HepG2 (cell line): ENCODE measurements around the gene COL5A1. TPM values are rescaled to one million over a fixed set of nuclear protein-coding genes. Genes with fewer than 3 reads are reported as not detected.
"Not testable (repeated sequence)": the region's sequence is repeated elsewhere in the genome, so short reads cannot be mapped to it uniquely, and the experiment has no call there.

Experiments used
- ATAC-seq: fragments of 200-7000 bp; cut with Tn5 transposase; 3 replicates; pipeline ENCODE4 v1.9.1; 2020; ENCODE audit warnings: mild to moderate bottlenecking, moderate library complexity
- BruUV-seq: library from RNA; stranded (reverse); fragments of 400-500 nt; replicated peaks from 2 replicates; lab custom pipeline; 2021; lab: Mats Ljungman, UMichigan
- CTCF ChIA-PET: fragments of 300-600 bp; formaldehyde crosslinking; extraction: SDS; loops from one replicate; lab custom pipeline; 2021; ENCODE audit warnings: low total read pairs, inconsistent platforms, low intra/inter-chr PET ratio; lab: Yijun Ruan, JAX
- POLR2A ChIA-PET: fragments of 350-600 bp; sonication (Branson Sonifier 250); formaldehyde crosslinking; loops from one replicate; lab custom pipeline; 2020; ENCODE audit warnings: antibody characterized with exemption, inconsistent platforms; lab: Yijun Ruan, JAX
- DNase-seq: peaks from one replicate; pipeline ENCODE4 v3.0.0-alpha.2; 2015; ENCODE audit warnings: low spot score
- FAIRE-seq: peaks from 3 replicates; lab custom pipeline; 2011; peaks lifted over from hg19 to GRCh38; lab: Jason Lieb, UNC
- H2AFZ ChIP-seq: one replicate; pipeline ENCODE4 v1.6.1; 2011; ENCODE audit warnings: low read length, inconsistent platforms
- H3K27ac ChIP-seq: fragments of 300-600 bp; 3 replicates; pipeline ENCODE4 v1.8.0; 2011; ENCODE audit warnings: mixed run types, mild to moderate bottlenecking, mixed read lengths, low read length, inconsistent platforms; ENCODE audit not compliant: insufficient read depth; ENCODE audit errors: extremely low read length
- H3K27me3 ChIP-seq, 2 experiments: fragments of 200-600 bp in 1 of 2; 2 replicates in 1 of 2; 3 replicates in 1 of 2; pipeline versions ENCODE4 v1.6.0 to v1.8.0; 2011; ENCODE audit warnings: low read length in 2 of 2, mild to moderate bottlenecking in 2 of 2, moderate library complexity in 2 of 2, inconsistent platforms in 1 of 2; ENCODE audit not compliant: insufficient read depth in 2 of 2, control insufficient read depth in 1 of 2
- H3K36me3 ChIP-seq, 2 experiments: fragments of 200-600 bp in 1 of 2; replicated peaks in 1 of 2; 2 replicates in 1 of 2; 3 replicates in 1 of 2; pipeline versions ENCODE4 v1.5.1 to v1.8.0; 2011; ENCODE audit warnings: low read length in 2 of 2, inconsistent platforms in 1 of 2; ENCODE audit not compliant: insufficient read depth in 2 of 2, control insufficient read depth in 1 of 2
- H3K4me1 ChIP-seq: 2 replicates; pipeline ENCODE4 v1.5.1; 2012; ENCODE audit warnings: low read length, inconsistent platforms; ENCODE audit not compliant: insufficient read depth
- H3K4me2 ChIP-seq: 2 replicates; pipeline ENCODE4 v1.6.0; 2011; ENCODE audit warnings: low read depth, low read length, inconsistent platforms
- H3K4me3 ChIP-seq, 3 experiments: fragments of 200-600 bp in 1 of 3; sonication (generic), shearing (Covaris generic) in 1 of 3; replicated peaks in 1 of 3; 2 replicates each; pipeline ENCODE4 v1.5.1; 2011 to 2016; ENCODE audit warnings: low read length in 3 of 3, inconsistent platforms in 2 of 3, low read depth in 2 of 3, mild to moderate bottlenecking in 2 of 3, control low read depth in 1 of 3, mixed read lengths in 1 of 3; ENCODE audit not compliant: insufficient read depth in 1 of 3
- H3K79me2 ChIP-seq: one replicate; pipeline ENCODE4 v1.6.1; 2011; ENCODE audit warnings: low read length, inconsistent platforms; ENCODE audit not compliant: insufficient read depth
- H3K9ac ChIP-seq: 2 replicates; pipeline ENCODE4 v1.6.0; 2011; ENCODE audit warnings: mild to moderate bottlenecking, low read depth, low read length, inconsistent platforms; ENCODE audit not compliant: insufficient read depth
- H3K9me3 ChIP-seq: 2 replicates; pipeline ENCODE4 v1.5.1; 2012; ENCODE audit warnings: mild to moderate bottlenecking, low read length
- H4K20me1 ChIP-seq: 2 replicates; pipeline ENCODE4 v1.6.0; 2011; ENCODE audit warnings: inconsistent platforms, mild to moderate bottlenecking, low read length, moderate library complexity; ENCODE audit not compliant: insufficient read depth
- MBD4 ChIP-seq: IDR thresholded peaks from 2 replicates; pipeline ENCODE4 v1.6.1; 2012; ENCODE audit warnings: low read length, inconsistent platforms, borderline replicate concordance
- YEATS4 ChIP-seq: sonication (generic); formaldehyde crosslinking; IDR thresholded peaks from 2 replicates; pipeline ENCODE4 v1.4.0; 2020; ENCODE audit warnings: missing genetic modification reagents, borderline replicate concordance
- ZNF550 ChIP-seq: sonication (generic); formaldehyde crosslinking; IDR thresholded peaks from 2 replicates; pipeline ENCODE4 v1.4.0; 2020; ENCODE audit warnings: mild to moderate bottlenecking, missing genetic modification reagents, borderline replicate concordance
- ZNF616 ChIP-seq: sonication (generic); formaldehyde crosslinking; IDR thresholded peaks from 2 replicates; pipeline ENCODE4 v1.5.0; 2020; ENCODE audit warnings: low read depth, mild to moderate bottlenecking, missing genetic modification reagents
- WGBS: methylation state at CpG from one replicate; pipeline ENCODE4 v1.1.6; 2017; ENCODE audit warnings: low lambda C conversion rate; 5-methylcytosine and 5-hydroxymethylcytosine counted together
- in situ Hi-C: cut with HindIII; loops from 2 replicates; pipeline ENCODE4 v1.10.0; 2017; ENCODE audit warnings: low pct_unique_long_range_greater_than_20kb; ENCODE audit not compliant: extremely low pct_ligation_motif_present
- intact Hi-C: fragments of 100-400 bp; cut with micrococcal nuclease; formaldehyde crosslinking; loops from one replicate; pipeline ENCODE4 v1.10.0; 2022; ENCODE audit not compliant: unreplicated experiment
- polyA plus RNA-seq, 8 experiments: library from polyadenylated mRNA; depleted of rRNA in 3 of 8; stranded (reverse) in 7 of 8; unstranded in 1 of 8; fragments of >200 nt; fragmentation: Illumina TruSeq in 4 of 8; extraction: Trizol in 4 of 8; gene quantifications; 2 replicates each; pipeline versions ENCODE4 v1.2.1 to v1.2.3, GENCODE V29; 2011 to 2016; ENCODE audit warnings: low read depth in 4 of 8, missing spikeins in 1 of 8, mixed read lengths in 1 of 8; ENCODE audit not compliant: insufficient read depth in 1 of 8
- total RNA-seq, 5 experiments: library from RNA; depleted of rRNA; stranded (reverse); fragments of >200 nt; fragmentation: Illumina TruSeq; extraction: Trizol; gene quantifications; 2 replicates each; pipeline ENCODE4 v1.2.3, GENCODE V29; 2016; ENCODE audit warnings: low read depth in 1 of 5
- TF ChIP-seq, protein P1 (sequence below): sonication (generic); formaldehyde crosslinking; IDR thresholded peaks from 2 replicates; pipeline ENCODE4 v1.5.0; 2020; ENCODE audit warnings: mild to moderate bottlenecking, missing genetic modification reagents, borderline replicate concordance
- TF ChIP-seq, protein P2 (sequence below): fragments of 450-650 bp; IDR thresholded peaks from 2 replicates; pipeline ENCODE4 v1.6.1; 2016

Gene COL5A1
- total and polyA plus RNA-seq, 2 of the 13 experiments (the other 11 are each of a cell fraction or from before 2014, with no cell fraction given): not detected

DNA sequence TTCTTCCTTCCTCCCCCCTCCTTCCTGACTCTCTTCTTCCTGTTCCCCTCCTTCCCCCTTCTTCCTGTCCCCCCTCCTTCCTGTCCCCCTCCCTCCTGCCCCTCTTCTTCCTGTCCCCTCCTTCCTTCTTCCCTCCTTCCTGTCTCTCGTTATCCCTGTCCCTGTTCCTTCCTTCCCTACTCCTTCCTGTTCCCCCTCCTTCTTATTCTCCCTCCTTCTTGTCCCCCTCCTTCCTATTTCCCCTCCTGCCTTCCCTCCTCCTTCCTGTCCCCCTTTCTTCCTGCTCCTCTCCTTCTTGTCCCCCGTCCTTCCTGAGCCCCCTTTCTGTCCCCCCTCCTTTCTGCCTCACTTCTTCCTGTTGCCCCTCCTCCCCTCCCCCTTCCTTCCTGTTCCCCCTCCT is 70.6 kb downstream of the COL5A1 start (continued):
- TF ChIP-seq, protein P1, sequence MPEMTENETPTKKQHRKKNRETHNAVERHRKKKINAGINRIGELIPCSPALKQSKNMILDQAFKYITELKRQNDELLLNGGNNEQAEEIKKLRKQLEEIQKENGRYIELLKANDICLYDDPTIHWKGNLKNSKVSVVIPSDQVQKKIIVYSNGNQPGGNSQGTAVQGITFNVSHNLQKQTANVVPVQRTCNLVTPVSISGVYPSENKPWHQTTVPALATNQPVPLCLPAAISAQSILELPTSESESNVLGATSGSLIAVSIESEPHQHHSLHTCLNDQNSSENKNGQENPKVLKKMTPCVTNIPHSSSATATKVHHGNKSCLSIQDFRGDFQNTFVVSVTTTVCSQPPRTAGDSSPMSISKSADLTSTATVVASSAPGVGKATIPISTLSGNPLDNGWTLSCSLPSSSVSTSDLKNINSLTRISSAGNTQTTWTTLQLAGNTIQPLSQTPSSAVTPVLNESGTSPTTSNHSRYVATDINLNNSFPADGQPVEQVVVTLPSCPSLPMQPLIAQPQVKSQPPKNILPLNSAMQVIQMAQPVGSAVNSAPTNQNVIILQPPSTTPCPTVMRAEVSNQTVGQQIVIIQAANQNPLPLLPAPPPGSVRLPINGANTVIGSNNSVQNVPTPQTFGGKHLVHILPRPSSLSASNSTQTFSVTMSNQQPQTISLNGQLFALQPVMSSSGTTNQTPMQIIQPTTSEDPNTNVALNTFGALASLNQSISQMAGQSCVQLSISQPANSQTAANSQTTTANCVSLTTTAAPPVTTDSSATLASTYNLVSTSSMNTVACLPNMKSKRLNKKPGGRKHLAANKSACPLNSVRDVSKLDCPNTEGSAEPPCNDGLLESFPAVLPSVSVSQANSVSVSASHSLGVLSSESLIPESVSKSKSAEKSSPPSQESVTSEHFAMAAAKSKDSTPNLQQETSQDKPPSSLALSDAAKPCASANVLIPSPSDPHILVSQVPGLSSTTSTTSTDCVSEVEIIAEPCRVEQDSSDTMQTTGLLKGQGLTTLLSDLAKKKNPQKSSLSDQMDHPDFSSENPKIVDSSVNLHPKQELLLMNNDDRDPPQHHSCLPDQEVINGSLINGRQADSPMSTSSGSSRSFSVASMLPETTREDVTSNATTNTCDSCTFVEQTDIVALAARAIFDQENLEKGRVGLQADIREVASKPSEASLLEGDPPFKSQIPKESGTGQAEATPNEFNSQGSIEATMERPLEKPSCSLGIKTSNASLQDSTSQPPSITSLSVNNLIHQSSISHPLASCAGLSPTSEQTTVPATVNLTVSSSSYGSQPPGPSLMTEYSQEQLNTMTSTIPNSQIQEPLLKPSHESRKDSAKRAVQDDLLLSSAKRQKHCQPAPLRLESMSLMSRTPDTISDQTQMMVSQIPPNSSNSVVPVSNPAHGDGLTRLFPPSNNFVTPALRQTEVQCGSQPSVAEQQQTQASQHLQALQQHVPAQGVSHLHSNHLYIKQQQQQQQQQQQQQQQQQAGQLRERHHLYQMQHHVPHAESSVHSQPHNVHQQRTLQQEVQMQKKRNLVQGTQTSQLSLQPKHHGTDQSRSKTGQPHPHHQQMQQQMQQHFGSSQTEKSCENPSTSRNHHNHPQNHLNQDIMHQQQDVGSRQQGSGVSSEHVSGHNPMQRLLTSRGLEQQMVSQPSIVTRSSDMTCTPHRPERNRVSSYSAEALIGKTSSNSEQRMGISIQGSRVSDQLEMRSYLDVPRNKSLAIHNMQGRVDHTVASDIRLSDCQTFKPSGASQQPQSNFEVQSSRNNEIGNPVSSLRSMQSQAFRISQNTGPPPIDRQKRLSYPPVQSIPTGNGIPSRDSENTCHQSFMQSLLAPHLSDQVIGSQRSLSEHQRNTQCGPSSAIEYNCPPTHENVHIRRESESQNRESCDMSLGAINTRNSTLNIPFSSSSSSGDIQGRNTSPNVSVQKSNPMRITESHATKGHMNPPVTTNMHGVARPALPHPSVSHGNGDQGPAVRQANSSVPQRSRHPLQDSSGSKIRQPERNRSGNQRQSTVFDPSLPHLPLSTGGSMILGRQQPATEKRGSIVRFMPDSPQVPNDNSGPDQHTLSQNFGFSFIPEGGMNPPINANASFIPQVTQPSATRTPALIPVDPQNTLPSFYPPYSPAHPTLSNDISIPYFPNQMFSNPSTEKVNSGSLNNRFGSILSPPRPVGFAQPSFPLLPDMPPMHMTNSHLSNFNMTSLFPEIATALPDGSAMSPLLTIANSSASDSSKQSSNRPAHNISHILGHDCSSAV (CRISPR knock-in tag): no peak
- TF ChIP-seq ZNF550 (CRISPR knock-in tag) (no peak), MBD4 (no peak)
- TF ChIP-seq, all 625 proteins: peak for 0

DNA sequence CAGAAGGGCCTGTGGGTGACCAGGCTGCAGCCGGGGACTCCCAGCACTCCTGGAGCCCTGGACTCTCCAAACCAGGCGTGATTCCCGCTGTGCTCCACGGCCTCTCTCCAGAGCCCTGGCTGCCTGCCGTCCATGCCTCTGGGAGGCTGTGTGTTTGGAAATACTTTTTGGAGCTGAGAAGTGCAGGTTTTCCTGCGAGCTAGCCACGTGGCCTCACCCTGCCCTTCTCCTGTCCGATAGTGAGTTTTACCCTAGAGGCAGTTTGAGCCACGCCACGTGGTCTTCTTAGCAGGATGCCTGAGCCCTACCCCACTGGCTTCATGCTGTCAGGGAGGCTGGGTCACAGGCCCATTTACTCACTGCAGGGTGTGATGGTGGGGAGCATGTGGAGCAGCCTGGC is 71.3 kb downstream of the COL5A1 start:
- no peak for FAIRE-seq
- DNase-seq: no peak
- Histone ChIP-seq H3K36me3 (no peaks in the 10 kb centered on the region), H3K9ac (no peak overlapping the region), H3K9me3 (no peaks in the 10 kb centered on the region), H3K4me3 (no peak overlapping the region), H3K27ac (no peak overlapping the region), H4K20me1 (0 out of 2 replicates have a peak, but pooled peaks cover 3% of the 10 kb centered on the region), H3K79me2 (no peaks in the 10 kb centered on the region), H3K4me1 (no peaks in the 10 kb centered on the region), H3K27me3 (peaks cover 3 to 6% of the 10 kb centered on the region in 2 experiments; a peak in 3 of 5 replicates), H2AFZ (no peak overlapping the region), H3K4me2 (no peak overlapping the region)
- no peak for ATAC-seq
- POLR2A ChIA-PET: no interaction called here
- 0% methylated on average over 1 of the region's 10 CpGs for WGBS
- TF ChIP-seq, protein P2, sequence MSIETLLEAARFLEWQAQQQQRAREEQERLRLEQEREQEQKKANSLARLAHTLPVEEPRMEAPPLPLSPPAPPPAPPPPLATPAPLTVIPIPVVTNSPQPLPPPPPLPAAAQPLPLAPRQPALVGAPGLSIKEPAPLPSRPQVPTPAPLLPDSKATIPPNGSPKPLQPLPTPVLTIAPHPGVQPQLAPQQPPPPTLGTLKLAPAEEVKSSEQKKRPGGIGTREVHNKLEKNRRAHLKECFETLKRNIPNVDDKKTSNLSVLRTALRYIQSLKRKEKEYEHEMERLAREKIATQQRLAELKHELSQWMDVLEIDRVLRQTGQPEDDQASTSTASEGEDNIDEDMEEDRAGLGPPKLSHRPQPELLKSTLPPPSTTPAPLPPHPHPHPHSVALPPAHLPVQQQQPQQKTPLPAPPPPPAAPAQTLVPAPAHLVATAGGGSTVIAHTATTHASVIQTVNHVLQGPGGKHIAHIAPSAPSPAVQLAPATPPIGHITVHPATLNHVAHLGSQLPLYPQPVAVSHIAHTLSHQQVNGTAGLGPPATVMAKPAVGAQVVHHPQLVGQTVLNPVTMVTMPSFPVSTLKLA: peak; percentile 25; the same call in 1 of the 2 replicates
- TF ChIP-seq ZNF616 (CRISPR knock-in tag): no peak
- no peak for TF ChIP-seq YEATS4 (CRISPR knock-in tag)
- no TSS peak for BruUV-seq
- intact Hi-C loops (no loop called here), in situ Hi-C loops (no loop called here)
- CTCF ChIA-PET: no interaction called here

GRCh38 chr9:134715536-134715935 is 73.9 kb downstream of the COL5A1 start:
- H2AFZ ChIP-seq, ATAC-seq, H3K4me2 ChIP-seq, H3K4me3 ChIP-seq, H3K27ac ChIP-seq, H3K9ac ChIP-seq, H3K36me3 ChIP-seq, H3K4me1 ChIP-seq, POLR2A ChIA-PET, DNase-seq, BruUV-seq, H3K9me3 ChIP-seq, H4K20me1 ChIP-seq, CTCF ChIA-PET, H3K79me2 ChIP-seq, intact Hi-C loops, in situ Hi-C loops, FAIRE-seq: not testable (repeated sequence)
- WGBS: 2% methylated on average over 5 of the region's 5 CpGs
- peaks cover 6 to 17% of the 10 kb centered on the region in 2 experiments; a peak in 3 of 5 replicates for H3K27me3 ChIP-seq
